GM18505 (cell line): ENCODE measurements around the gene B3GALT4.
A peak's percentile ranks its signal among the peaks of the same experiment; 100 is the strongest.
"Not testable (repeated sequence)": the region's sequence is repeated elsewhere in the genome, so short reads cannot be mapped to it uniquely, and the experiment has no call there.

Source experiments
- ATAC-seq: cut with Tn5 transposase; IDR thresholded peaks from one replicate; pipeline ENCODE4 v1.9.1; 2021; ENCODE audit not compliant: unreplicated experiment
- POLR2A ChIP-seq: IDR thresholded peaks from 4 replicates; pipeline ENCODE4 v1.6.1; 2011; ENCODE audit warnings: borderline replicate concordance; ENCODE audit not compliant: insufficient read depth, insufficient read length; ENCODE audit errors: extremely low read depth

B3GALT4 gene

DNA sequence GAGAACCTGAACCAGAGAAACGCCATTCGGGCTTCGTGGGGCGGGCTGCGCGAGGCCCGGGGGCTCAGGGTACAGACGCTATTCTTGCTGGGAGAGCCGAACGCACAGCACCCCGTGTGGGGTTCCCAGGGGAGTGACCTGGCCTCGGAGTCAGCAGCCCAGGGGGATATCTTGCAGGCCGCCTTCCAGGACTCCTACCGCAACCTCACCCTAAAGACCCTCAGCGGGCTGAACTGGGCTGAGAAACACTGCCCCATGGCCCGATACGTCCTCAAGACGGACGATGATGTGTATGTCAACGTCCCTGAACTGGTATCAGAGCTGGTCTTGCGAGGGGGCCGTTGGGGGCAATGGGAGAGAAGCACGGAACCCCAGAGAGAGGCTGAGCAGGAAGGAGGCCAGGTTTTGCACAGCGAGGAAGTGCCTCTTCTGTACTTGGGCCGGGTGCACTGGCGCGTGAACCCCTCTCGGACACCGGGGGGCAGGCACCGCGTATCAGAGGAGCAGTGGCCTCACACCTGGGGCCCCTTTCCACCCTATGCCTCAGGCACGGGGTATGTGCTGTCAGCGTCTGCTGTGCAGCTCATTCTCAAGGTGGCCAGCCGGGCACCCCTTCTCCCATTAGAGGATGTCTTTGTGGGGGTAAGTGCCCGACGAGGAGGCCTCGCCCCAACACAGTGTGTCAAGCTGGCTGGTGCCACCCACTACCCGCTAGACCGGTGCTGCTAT is 904 bp downstream of the B3GALT4 start:
- peak; percentile 8 for TF ChIP-seq POLR2A
- no peak for ATAC-seq

DNA sequence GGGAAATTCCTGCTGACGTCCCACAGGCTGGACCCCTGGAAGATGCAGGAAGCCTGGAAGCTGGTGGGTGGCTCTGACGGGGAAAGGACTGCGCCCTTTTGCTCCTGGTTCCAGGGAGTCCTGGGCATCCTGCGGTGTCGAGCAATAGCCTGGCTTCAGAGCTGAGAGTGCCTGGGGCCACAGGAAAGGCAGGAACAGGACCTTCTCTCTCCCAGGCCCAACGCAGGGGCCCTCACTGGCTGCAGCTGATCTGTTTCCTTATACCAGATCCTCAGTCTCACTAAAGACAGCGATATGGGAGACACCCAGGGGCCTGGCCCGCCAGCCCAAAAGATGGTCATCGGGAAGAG is 1.4 kb downstream of the B3GALT4 start:
- TF ChIP-seq POLR2A, result no peak
- no peak for ATAC-seq

DNA sequence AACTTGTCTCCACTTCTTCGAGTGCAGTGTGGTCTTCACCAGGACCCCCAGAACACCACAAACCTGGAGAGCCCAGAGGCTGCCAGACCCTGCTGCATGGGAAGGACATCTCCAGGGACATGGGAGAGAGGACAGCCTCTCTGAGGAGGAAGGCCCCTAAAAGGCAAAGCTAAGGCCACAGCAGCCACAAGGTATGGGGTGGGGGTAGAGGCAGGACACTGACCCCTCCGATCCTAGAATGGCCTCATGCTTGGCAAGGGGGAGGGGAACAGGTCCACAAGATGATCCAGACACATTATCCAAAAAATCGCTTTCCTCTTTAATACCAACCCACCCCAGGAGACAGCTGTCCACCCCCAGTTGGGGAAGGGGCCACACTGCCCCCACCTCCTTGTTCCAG is 1.9 kb downstream of the B3GALT4 start:
- TF ChIP-seq POLR2A, result no peak
- ATAC-seq, result no peak

DNA sequence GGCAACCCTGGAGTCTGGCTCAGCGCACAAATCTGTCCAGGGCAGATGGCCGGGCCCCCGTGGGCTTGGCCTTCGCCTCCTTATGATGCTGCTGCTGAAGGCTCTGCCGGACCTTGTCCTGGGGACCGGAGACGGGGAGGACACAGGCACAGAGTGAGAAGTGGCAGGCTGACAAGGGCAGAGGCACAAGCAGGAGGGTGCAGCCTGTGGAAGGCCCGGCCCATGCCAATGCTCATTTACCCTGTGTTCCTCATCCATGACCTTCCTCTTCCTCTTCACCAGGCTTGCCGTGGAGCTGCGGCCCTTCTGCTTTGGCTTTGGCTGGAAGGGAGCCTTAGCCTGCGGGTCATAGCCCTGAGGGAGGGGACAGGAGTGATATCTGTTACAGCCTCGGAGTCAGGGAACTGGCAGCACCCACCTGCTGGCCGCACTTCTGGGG is 2.4 kb downstream of the B3GALT4 start:
- TF ChIP-seq POLR2A, result no peak
- ATAC-seq, result no peak

DNA sequence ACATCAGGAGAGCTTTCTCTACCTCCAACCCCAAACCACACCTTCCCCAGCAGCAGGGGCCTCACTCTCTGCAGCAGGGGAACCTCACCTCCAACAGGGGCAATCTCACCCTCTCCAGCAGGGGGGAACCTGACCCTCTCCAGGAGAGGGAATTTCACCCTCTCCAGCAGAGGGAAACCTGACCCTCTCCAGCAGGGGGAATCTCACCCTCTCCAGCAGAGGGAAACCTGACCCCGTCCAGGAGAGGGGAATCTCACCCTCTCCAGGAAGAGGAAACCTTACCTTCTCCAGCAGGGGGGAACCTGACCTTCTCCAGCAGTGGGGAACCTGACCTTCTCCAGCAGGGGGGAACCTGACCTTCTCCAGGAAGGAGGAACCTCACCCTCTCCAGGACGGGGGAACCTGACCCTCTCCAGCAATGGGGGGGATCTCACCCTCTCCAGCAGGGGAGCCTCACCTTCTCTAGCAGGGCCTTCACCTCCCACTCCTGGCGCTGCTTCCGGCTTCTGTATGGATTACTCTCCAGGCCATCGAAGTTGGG is 3.1 kb downstream of the B3GALT4 start:
- ATAC-seq, result no peak
- no peak for TF ChIP-seq POLR2A

DNA sequence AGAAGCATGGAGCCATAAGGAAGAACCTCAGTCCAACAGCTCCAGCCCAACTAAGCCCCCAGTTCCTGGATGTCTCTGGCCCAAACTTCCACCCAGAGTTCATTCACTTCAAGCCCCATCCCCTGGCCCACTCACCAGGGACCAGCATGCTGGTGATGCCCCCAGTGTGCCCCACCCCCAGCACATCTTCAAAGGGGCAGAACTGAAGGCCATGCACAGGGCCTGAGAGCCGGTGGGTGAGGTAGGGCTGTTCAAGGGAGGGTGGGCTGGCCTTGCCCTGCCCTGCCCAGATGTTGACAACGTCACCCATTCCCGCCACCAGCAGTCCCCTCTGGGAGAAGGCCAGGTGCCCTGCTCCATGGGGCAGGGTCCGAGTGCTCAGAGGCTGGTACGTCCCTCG is 3.6 kb downstream of the B3GALT4 start:
- no peak for ATAC-seq
- no peak for TF ChIP-seq POLR2A

DNA sequence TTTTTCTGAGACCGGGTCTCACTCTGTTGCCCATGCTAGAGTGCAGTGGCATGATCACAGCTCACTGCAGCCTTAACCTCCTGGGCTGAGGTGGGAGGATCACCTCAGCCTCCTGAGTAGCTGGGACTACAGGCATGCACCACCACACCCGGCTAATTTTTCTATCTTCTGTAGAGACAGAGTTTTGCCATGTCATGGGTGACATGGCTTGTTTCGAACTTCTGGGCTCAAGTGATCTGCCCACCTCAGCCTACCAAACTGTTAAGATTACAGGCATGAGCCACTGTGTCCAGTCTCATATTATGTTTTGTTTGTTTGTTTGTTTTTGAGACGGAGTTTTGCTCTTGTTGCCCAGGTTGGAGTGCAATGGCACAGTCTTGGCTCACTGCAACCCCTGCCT is 8.3 kb downstream of the B3GALT4 start:
- ATAC-seq, result not testable (repeated sequence)

DNA sequence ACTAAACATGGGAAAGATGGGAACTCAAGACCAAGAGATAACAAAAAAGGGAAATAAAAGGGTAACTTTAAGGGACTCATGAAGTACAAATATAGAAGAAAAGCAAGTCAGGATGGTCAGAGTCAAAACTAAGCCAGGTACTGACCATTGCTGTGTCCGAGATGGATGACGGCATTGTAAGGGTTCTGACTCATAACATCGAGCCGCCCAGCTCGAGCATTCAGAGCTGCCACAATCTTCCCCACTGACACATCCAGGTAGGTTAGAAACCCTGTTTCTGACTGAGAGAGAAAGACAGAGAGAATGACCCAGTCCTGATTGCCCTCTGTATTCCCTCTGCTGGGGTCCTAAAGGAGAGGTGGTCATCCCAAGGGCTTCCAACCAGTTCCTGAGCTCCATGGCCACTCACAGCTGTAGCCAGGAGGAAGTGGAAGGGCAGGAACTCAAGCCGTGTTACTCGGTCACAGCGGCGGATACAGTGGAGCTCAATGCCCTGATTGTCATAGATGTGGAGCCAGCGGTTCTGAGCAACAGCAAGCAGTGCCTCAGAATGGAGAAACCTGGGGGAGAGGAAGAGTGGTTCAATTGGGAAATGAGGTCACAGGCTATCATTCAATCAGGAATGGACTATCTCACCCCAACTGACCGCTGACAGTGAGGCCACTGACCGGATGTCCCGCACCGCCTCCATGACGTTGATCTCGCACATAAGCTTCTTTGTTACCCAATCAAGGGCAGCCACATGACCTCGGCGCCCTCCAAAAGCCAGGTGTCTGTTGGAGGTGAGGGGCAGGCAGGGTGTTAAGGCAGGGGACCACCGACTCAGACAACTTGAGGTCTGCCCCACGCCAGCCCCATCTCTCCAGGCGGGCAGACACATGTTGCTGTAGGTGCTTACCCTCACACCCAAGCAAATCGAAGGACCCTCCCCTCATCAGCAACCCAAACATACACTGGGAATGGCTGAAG is 10.3 kb downstream of the B3GALT4 start:
- TF ChIP-seq POLR2A, result no peak
- no peak for ATAC-seq

DNA sequence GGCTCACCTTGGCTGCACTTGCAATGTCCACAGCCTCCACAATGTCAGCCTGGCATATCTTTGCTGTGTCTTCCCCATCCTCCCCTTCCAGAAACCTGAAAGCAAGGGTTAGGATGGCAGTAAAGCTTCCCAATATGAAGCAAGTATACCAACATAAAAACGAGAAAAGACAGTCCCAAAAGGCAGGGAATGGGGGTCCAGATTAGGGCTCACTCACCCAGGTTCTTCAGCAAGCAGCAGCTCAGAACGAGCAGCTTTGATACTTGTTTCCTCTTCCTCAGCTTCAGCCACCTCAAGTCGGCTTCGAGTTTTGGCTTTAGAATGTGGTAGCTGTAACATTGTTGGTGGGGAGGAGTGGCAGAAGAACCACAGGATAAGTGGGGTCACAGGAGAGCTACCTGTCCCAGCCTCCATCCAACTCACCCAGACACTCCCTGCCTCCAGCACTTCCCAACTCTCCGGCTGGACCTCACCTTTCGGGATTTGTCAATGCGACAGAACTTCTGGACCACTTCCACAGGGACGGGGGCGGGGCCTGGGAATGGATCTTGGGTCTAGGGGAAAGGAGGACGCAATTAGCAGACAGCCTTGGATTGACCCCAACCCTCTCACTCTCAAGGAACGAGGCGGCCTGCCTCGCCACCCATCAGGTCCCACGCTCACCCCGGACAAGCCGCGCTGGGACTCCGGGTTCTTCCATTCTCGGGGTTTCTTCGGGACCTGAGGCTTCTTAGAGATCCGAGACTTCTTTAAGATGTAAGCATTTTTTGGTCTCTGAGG is 11.4 kb downstream of the B3GALT4 start:
- no peak for ATAC-seq
- no peak for TF ChIP-seq POLR2A

DNA sequence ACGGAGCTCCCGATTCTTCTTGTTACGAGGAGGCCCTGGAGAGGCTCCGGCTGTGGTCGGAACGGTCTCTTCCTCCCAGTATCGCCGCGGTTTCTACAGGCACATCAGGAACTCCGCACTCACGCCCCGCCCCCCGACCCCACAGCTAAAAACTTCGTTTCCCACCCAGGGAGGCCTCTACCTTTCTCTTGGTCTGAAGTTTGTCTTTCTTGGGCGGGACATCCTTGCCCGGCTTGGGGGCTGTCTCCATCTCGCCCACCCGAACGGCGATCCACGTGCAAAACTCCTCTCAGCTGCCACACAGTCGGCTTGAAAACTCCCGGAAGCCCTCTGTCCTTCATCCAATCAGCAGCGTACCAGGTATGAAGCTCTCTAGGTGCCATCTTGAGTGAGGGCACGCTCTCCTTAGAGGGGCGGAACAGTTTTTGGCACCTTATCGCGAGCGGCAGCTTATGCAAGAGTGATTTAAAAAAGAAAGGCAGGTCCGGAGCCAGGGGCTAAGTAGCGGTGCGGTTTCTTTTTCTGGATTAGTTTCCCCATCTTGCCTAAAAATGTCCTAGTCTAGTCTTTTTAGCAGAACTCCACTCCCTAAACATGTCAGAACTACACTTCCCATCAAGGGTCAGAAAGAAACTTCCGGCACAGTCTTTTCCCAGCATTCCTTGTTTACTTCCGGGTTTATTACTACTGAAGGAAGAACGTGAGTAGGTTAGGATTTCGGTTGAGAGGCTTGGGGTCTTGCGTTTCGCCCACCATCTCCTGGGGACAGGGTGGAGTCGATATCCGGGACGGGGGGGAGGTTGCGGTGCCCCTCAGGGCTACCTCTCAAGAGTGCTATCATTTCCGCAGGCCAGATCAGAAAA is 12.2 kb downstream of the B3GALT4 start, which contains the start of the genes PFDN6 and WDR46:
Gene PFDN6, plus strand, starts transcription at position 681 of the 863 bp plus-strand sequence. CDS start 256 bp downstream, outside the sequence.
Gene WDR46, minus strand, starts transcription at position 319 of the 863 bp plus-strand sequence. Its CDS starts 69 bp downstream, at position 250.
- peak; percentile 64 for TF ChIP-seq POLR2A
- peak; percentile 79 for ATAC-seq

DNA sequence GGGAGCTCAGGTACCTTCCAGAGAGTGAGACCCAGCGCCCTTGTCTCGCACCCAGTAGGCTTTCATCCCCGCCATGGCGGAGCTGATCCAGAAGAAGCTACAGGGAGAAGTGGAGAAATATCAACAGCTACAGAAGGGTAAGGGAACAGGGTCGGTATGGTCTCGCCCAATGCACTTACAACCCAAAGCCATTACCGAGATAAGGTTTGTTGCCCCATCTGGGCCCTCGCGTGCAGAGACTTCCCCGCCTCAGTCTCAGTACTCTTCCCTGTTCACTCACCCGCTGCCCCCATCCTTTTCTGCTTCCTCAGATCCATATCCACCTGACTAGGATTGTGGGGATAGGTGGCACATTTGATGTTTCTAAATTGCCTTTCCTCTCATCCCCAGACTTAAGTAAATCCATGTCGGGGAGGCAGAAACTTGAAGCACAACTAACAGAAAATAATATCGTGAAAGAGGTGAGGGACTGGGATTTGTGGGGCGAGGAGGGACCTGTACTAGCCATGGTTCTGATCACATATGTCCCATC is 12.9 kb downstream of the B3GALT4 start:
- no peak for TF ChIP-seq POLR2A

DNA sequence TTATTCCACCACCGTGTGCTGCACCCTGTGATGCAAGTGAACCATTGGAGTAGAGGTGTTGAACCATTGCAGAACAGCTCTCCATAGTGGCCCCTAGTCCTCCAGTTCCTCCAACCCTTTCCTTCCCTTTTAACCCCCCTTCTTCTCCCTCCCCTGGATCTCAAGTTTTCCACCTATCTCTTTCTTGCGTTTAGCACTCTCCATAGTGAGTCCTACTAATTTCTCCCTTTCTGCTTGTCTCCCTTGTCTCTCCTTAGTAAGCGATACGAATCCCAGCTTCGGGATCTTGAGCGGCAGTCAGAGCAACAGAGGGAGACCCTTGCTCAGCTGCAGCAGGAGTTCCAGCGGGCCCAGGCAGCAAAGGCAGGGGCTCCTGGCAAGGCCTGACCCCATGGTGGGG is 13.5 kb downstream of the B3GALT4 start:
- ATAC-seq, result no peak
- no peak for TF ChIP-seq POLR2A

More for the DNA sequence above, 12.9 kb downstream of the B3GALT4 start:
- peak; percentile 8 for ATAC-seq
